Measurements from ENCODE around the gene ERFE. TPM values are rescaled to one million over a fixed set of nuclear protein-coding genes. Genes with fewer than 3 reads are reported as not detected.

The ERFE gene
- polyA plus RNA-seq, 1 donor from 2014 or later: not detected

GRCh38 chr2:238130111-238130695 lies 28.6 kb upstream of the ERFE start:
- no peak overlapping the region for H3K4me3 ChIP-seq (ENCODE audit: low read length)
- no peaks in the 10 kb centered on the region for H3K36me3 ChIP-seq (ENCODE audit: insufficient read depth, low read length)
- H3K27me3 ChIP-seq (ENCODE audit: insufficient read depth, low read depth, low read length): no peaks in the 10 kb centered on the region
- H2AFZ ChIP-seq (ENCODE audit: low read depth, low read length): no peak overlapping the region
- no peaks in the 10 kb centered on the region for H4K20me1 ChIP-seq (ENCODE audit: insufficient read depth)
- no peak overlapping the region for H3K27ac ChIP-seq (ENCODE audit: low read length)
- no peak for TF ChIP-seq TAF1 (IDR thresholded peaks at IDR 0.05; ENCODE audit: low read depth)
- no peak for TF ChIP-seq POLR2AphosphoS5 (IDR thresholded peaks at IDR 0.05)
- no peak for TF ChIP-seq SMC3 (conservative IDR thresholded peaks at IDR 0.05; ENCODE audit: poor library complexity)
- TF ChIP-seq RAD21 (conservative IDR thresholded peaks at IDR 0.05): no peak
- TF ChIP-seq, protein P1, sequence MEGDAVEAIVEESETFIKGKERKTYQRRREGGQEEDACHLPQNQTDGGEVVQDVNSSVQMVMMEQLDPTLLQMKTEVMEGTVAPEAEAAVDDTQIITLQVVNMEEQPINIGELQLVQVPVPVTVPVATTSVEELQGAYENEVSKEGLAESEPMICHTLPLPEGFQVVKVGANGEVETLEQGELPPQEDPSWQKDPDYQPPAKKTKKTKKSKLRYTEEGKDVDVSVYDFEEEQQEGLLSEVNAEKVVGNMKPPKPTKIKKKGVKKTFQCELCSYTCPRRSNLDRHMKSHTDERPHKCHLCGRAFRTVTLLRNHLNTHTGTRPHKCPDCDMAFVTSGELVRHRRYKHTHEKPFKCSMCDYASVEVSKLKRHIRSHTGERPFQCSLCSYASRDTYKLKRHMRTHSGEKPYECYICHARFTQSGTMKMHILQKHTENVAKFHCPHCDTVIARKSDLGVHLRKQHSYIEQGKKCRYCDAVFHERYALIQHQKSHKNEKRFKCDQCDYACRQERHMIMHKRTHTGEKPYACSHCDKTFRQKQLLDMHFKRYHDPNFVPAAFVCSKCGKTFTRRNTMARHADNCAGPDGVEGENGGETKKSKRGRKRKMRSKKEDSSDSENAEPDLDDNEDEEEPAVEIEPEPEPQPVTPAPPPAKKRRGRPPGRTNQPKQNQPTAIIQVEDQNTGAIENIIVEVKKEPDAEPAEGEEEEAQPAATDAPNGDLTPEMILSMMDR (IDR thresholded peaks at IDR 0.05; ENCODE audit: poor library complexity, severe bottlenecking): no peak
- no peak for TF ChIP-seq EP300 (conservative IDR thresholded peaks at IDR 0.05; ENCODE audit: poor library complexity, severe bottlenecking)
- TF ChIP-seq, protein P2, sequence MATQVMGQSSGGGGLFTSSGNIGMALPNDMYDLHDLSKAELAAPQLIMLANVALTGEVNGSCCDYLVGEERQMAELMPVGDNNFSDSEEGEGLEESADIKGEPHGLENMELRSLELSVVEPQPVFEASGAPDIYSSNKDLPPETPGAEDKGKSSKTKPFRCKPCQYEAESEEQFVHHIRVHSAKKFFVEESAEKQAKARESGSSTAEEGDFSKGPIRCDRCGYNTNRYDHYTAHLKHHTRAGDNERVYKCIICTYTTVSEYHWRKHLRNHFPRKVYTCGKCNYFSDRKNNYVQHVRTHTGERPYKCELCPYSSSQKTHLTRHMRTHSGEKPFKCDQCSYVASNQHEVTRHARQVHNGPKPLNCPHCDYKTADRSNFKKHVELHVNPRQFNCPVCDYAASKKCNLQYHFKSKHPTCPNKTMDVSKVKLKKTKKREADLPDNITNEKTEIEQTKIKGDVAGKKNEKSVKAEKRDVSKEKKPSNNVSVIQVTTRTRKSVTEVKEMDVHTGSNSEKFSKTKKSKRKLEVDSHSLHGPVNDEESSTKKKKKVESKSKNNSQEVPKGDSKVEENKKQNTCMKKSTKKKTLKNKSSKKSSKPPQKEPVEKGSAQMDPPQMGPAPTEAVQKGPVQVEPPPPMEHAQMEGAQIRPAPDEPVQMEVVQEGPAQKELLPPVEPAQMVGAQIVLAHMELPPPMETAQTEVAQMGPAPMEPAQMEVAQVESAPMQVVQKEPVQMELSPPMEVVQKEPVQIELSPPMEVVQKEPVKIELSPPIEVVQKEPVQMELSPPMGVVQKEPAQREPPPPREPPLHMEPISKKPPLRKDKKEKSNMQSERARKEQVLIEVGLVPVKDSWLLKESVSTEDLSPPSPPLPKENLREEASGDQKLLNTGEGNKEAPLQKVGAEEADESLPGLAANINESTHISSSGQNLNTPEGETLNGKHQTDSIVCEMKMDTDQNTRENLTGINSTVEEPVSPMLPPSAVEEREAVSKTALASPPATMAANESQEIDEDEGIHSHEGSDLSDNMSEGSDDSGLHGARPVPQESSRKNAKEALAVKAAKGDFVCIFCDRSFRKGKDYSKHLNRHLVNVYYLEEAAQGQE (IDR thresholded peaks at IDR 0.05; ENCODE audit: borderline replicate concordance): no peak
- no peak for TF ChIP-seq MXI1 (conservative IDR thresholded peaks at IDR 0.05; ENCODE audit: poor library complexity, severe bottlenecking)
- no peak for TF ChIP-seq EZH2 (IDR thresholded peaks at IDR 0.05; ENCODE audit: borderline replicate concordance, insufficient read depth, low read length, poor library complexity, severe bottlenecking)
- no peaks in the 10 kb centered on the region for H3K9me3 ChIP-seq (ENCODE audit: low read length)
- H3K9me2 ChIP-seq (ENCODE audit: insufficient read depth, low read length): no peaks in the 10 kb centered on the region
- no peak overlapping the region for H3K4me2 ChIP-seq (ENCODE audit: low read length)
- H3F3A ChIP-seq (ENCODE audit: insufficient read depth, low read length, poor library complexity, severe bottlenecking): no peaks in the 10 kb centered on the region
- H3K9ac ChIP-seq (ENCODE audit: low read length): no peak overlapping the region
- no peaks in the 10 kb centered on the region for H3K79me2 ChIP-seq (replicated peaks; ENCODE audit: insufficient read depth, low read length)

- H3K4me2 ChIP-seq (ENCODE audit: low read length): no peak overlapping the region
- no peaks in the 10 kb centered on the region for H4K20me1 ChIP-seq (ENCODE audit: insufficient read depth)
- no peaks in the 10 kb centered on the region for H3K79me2 ChIP-seq (replicated peaks; ENCODE audit: insufficient read depth, low read length)
- H3K4me3 ChIP-seq (ENCODE audit: low read length): no peak overlapping the region
- H3K36me3 ChIP-seq (ENCODE audit: insufficient read depth, low read length): no peaks in the 10 kb centered on the region
- H3K9me2 ChIP-seq (ENCODE audit: insufficient read depth, low read length): no peaks in the 10 kb centered on the region
- no peaks in the 10 kb centered on the region for H3K9me3 ChIP-seq (ENCODE audit: low read length)
- H2AFZ ChIP-seq (ENCODE audit: low read depth, low read length): no peak overlapping the region
- TF ChIP-seq, protein P1 (IDR thresholded peaks at IDR 0.05; ENCODE audit: poor library complexity, severe bottlenecking): no peak
- TF ChIP-seq EZH2 (IDR thresholded peaks at IDR 0.05; ENCODE audit: borderline replicate concordance, insufficient read depth, low read length, poor library complexity, severe bottlenecking): no peak
- no peak for TF ChIP-seq EP300 (conservative IDR thresholded peaks at IDR 0.05; ENCODE audit: poor library complexity, severe bottlenecking)
- TF ChIP-seq MXI1 (conservative IDR thresholded peaks at IDR 0.05; ENCODE audit: poor library complexity, severe bottlenecking): no peak
- TF ChIP-seq, protein P2 (IDR thresholded peaks at IDR 0.05; ENCODE audit: borderline replicate concordance): no peak
- H3K27ac ChIP-seq (ENCODE audit: low read length): no peak overlapping the region
- H3K9ac ChIP-seq (ENCODE audit: low read length): no peak overlapping the region
- no peaks in the 10 kb centered on the region for H3F3A ChIP-seq (ENCODE audit: insufficient read depth, low read length, poor library complexity, severe bottlenecking)
- no peaks in the 10 kb centered on the region for H3K27me3 ChIP-seq (ENCODE audit: insufficient read depth, low read depth, low read length)
These were observed 27.8 kb upstream of the ERFE start for GRCh38 chr2:238130696-238131628.

Measured in neural cell (in vitro differentiated cells).